NOMO-1 treated with dmso at 0.1 percent for 144 hours (cell line): ENCODE measurements around the gene RSPH9.

Experiments
- DNase-seq: peaks from one replicate; lab custom pipeline; 2025; ENCODE audit not compliant: unreplicated experiment; lab: John Stamatoyannopoulos, UW

The RSPH9 gene

DNA sequence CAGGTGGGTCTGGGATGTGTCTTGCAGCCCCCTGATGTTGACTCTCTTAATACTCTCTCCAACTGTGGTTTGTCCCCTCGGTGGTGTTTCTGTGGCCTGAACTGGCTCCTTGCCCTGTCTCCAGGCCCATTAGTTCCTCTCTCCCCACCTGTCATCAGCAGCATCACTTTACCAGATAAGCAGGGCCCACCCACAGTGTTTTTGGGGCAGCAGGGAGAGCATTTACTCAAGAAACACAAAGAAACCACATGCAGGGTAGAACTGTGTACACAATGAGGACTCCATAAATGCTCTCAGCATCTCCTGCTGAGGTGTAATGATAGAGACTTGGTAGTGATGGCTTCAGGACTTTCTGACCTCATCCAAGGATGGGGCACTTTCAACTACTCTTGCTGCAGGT, 62.9 kb downstream of the RSPH9 start:
- no peak for DNase-seq

DNA sequence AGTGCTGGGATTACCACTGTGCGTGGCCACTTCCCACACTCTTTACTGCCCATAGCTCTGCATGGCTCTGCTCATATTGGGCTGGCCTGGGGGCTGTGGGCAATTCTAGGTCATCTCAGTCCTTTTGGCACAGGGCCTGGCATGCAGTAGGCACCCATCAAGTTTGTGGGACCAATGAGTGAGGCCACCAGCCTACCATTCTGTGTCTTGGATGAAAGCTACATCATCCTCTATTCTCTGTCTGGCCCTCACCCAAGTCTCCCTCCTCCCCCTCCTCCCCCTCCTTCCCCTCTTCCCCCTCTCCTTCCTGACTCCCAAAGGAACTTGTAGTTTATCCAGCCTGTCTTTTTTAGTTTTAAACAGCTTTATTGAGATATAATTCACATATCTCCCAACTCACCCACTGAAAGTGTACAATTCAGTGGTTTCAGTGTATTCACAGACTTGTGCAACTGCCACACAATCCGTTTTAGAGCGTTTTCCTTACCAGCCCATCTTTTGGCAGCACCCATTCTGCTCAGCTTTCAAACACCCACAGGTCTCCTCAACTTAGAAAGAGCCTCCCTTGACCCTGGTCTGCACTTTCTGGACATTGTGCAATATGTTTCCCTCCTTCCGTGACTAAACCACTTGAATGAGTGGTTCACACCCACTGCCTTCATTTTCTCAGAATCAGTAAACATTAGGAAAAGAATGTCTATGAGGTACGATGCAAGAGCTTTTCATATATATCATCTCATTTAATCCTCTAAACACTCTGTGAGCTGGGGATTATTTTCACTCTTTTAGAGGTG, 64.2 kb downstream of the RSPH9 start:
- no peak for DNase-seq

DNA sequence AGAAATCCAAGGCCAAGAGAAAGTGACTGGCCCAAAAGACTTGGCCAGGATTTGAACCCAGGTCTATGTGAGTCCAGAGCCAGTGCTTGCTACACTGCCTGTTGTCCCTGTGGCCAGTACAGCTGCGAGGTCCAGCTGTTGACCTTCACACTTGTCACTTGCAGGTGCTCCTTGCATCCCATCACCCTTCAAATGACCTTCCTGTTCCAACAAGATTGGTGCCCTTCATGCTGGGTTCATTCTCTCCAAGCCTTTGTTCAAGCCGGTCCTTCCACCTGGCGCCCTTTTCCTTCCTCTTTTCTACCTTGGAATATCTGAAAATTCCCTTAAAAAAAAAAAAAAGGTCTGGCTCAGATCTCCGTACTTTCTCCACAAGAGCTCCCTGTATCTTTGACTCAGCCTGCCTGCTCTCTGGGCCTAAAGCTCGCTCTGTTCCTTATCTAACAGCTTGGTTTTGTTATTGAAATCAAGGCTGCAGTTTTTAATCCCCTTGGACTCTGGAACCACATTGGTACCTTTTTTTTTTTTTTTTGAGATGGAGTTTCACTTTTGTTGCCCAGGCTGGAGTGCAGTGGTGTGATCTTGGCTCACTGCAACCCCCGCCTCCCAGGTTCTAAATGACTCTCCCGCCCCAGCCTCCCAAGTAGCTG, 64.9 kb downstream of the RSPH9 start:
- DNase-seq = no peak

DNA sequence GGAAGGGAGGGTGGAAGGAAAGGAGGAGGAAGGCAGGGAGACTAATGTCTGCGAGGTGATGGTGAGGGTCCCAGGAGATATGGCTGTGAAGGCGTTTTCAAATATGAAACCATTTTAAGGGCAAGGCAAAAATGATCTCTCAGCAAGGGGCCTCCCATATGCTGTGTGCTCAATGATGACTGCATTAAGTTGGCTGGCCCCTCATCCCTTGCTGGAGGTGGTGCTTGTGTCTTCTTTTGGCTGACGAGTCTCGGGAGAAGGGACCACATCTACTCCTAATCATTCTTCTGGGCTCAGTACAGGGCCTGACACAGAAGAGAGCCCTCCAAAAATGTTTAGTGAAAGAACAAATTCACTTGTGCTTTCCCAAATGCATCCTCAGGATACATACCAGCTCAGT, 65.7 kb downstream of the RSPH9 start:
- no peak for DNase-seq

- no peak for DNase-seq
These were observed 67.7 kb downstream of the RSPH9 start for GRCh38 chr6:43712579-43712978.

GRCh38 chr6:43713643-43714310, 68.9 kb downstream of the RSPH9 start:
- DNase-seq = no peak

- no peak for DNase-seq
These were observed 69.6 kb downstream of the RSPH9 start for GRCh38 chr6:43714311-43715055.

- no peak for DNase-seq
These were observed 70.4 kb downstream of the RSPH9 start for GRCh38 chr6:43715056-43715788.

DNA sequence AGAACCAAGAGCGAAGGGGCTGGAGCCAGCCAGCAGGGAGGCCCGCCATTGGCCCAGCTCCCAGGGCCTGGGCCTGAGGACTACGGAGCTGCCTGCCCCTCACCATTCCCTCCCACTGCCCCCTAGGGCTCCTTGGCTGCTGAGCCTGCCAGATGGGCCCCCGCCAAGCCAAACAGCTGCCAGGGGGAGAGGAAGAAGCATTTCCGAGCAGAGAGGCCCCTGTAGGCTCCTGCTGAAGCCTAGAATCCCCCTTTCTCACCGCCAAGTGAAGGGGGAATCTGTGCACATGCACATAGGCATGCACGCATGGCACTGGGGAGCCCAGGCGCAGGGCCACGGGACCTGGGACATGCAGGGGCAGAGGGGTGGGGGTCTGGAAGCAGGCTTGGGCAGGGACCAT, 71.3 kb downstream of the RSPH9 start:
- DNase-seq = no peak

- no peak for DNase-seq
These were observed 72.6 kb downstream of the RSPH9 start for GRCh38 chr6:43717389-43717788.

DNA sequence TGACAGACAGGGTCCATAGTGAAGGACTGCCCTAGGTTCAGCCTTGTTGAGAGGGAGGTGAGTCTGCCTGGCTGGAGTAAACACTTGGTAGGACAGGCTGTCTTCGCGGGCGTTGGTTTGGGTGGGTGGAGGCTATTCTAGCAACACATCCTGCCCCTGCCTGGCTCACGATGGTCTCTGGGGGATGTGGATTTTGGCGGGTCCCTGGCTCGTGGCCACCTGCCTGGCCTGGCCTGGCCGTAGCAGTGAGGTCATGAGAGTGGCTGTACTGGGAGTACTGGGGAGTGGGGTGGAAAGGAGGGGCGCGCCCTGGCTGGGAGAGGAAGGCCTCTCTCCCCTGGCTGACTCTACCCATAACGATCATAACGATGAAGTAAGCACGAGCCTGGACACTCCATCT, 73.0 kb downstream of the RSPH9 start:
- no peak for DNase-seq

GRCh38 chr6:43718387-43719105, 73.7 kb downstream of the RSPH9 start:
- no peak for DNase-seq

GRCh38 chr6:43719511-43719910, 74.7 kb downstream of the RSPH9 start:
- no peak for DNase-seq

DNA sequence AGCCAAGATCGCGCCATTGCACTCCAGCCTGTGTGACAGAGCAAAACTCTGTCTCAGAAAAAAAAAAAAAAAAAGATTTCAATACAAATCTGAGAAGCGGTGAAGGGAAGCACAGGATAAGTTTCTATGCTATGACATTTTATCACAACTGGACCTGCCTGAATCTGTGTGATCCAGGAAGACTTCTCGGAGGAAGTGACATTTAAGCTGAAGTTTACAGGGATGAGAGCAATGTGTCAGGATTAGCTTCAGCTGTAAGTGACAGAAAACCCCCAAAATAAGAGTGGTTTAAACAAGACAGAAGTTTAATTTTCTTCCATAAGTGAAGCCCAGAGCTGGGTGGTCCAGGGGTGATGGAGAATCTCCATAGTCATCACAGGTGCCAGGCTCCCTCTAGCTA, 76.2 kb downstream of the RSPH9 start:
- DNase-seq = no peak
